ENCODE results near the gene DHRS7B. TPM values are rescaled to one million over a fixed set of nuclear protein-coding genes. Genes with fewer than 3 reads are reported as not detected.

DHRS7B gene
- total and polyA plus RNA-seq, 9 of the 15 experiments (the other 6 are each of a cell fraction or from before 2014, with no cell fraction given) = 8.0 to 30.7 (median 14.8) TPM

DNA sequence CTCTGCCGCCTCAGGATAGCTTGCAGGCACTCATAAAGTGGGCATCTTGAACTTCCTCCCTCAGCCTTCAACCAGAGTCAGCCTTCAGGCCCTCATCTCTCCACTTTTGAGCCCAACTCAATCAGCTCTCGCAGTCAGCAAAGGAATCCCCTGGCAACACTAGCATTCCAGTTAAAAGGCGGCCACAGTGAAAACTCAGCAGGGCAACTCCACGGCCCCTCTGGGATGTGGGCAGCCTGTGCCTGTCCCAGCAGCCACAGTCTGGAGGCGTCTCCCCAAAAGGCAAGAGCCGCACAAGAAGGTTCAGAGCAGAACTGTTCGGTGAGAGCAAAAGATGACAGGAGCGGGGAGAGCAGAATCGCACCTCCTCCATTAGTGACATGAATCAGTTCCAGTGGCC, 78.2 kb downstream of the DHRS7B start:
- H3K27ac ChIP-seq (ENCODE audit: extremely low read depth, low read depth, low read length) = no peak overlapping the region
- ChIA-PET POLR2A (no interaction called here), CTCF (ENCODE audit: low intra/inter-chr PET ratio) (no interaction called here)
- no peak for DNase-seq (ENCODE audit: extremely low read depth in 1 of 4, low spot score in 3 of 4)
- H3K4me3 ChIP-seq = no peak overlapping the region
- WGBS (ENCODE audit: insufficient coverage, low coverage, missing lambda C conversion rate) = 91% methylated on average over 9 of the region's 9 CpGs
- peaks cover 85% of the 10 kb centered on the region for H3K79me2 ChIP-seq (ENCODE audit: control insufficient read depth, insufficient read depth, low read length)
- H3K9me3 ChIP-seq (replicated peaks; ENCODE audit: control insufficient read depth, insufficient read depth, low read depth, low read length) = no peaks in the 10 kb centered on the region
- H3K27me3 ChIP-seq (ENCODE audit: control insufficient read depth in 2 of 2, insufficient read depth in 2 of 2, low read length in 2 of 2) = no peaks in the 10 kb centered on the region
- no TSS peak for BruUV-seq (replicated peaks)
- FAIRE-seq = no peak
- peaks cover 39% of the 10 kb centered on the region for H4K20me1 ChIP-seq (replicated peaks; ENCODE audit: control insufficient read depth, insufficient read depth, low read length)
- peaks cover 0 to 17% of the 10 kb centered on the region in 2 experiments; a peak in 4 of 5 replicates for H3K4me1 ChIP-seq (replicated peaks in 1 of 2; ENCODE audit: control insufficient read depth in 2 of 2, insufficient read depth in 2 of 2, low read length in 2 of 2)
- no peak for ATAC-seq
- no peaks in the 10 kb centered on the region for H3K9me1 ChIP-seq (ENCODE audit: control insufficient read depth, insufficient read depth, low read length)
- intact Hi-C loops (cut with micrococcal nuclease) (no loop called here), in situ Hi-C loops (cut with MboI) (no loop called here)
- peaks cover 21% of the 10 kb centered on the region; the same call in 2 of the 3 replicates for H3K36me3 ChIP-seq (ENCODE audit: control insufficient read depth, insufficient read depth, low read length)
- peak overlapping the region in 1 of 2 experiments; percentile 76; a peak in 2 of 4 replicates for H3K9ac ChIP-seq (ENCODE audit: insufficient read depth in 1 of 2, low read depth in 2 of 2, low read length in 2 of 2)
- TF ChIP-seq, protein P1, sequence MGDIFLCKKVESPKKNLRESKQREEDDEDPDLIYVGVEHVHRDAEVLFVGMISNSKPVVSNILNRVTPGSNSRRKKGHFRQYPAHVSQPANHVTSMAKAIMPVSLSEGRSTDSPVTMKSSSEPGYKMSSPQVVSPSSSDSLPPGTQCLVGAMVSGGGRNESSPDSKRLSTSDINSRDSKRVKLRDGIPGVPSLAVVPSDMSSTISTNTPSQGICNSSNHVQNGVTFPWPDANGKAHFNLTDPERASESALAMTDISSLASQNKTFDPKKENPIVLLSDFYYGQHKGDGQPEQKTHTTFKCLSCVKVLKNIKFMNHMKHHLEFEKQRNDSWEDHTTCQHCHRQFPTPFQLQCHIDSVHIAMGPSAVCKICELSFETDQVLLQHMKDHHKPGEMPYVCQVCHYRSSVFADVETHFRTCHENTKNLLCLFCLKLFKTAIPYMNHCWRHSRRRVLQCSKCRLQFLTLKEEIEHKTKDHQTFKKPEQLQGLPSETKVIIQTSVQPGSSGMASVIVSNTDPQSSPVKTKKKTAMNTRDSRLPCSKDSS (IDR thresholded peaks at IDR 0.05; ENCODE audit: low read depth, partially characterized antibody) = no peak
- TF ChIP-seq XRCC3 (IDR thresholded peaks at IDR 0.05) (no peak), ZNF830 (CRISPR knock-in tag; IDR thresholded peaks at IDR 0.05) (no peak), OTX1 (CRISPR knock-in tag; IDR thresholded peaks at IDR 0.05) (no peak)
- no peak overlapping the region for H3K4me2 ChIP-seq (ENCODE audit: insufficient read depth, low read length)
- H2AFZ ChIP-seq (ENCODE audit: low read depth, low read length) = no peak overlapping the region

DNA sequence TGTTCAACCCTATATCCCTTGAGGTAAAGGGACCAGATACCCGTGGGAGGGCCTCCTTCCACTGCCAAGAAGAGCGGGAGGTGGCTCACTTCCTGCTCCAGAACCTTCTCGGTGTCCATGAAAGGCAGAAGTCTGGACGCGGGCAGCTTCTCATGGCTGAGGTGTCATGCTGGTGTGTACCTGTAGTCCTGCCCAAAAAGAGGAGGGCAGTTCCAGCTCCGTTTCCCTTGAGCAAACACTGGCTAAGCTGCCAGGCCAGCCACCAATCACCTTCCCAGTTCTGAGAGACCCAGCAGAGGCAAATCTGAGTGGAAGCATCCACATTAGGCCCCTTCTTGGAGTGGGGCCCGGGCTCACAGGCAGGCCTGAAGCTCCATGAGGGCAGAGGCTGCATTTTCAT, 81.6 kb downstream of the DHRS7B start:
- POLR2A ChIA-PET = no interaction called here
- Histone ChIP-seq H3K9me1 (ENCODE audit: control insufficient read depth, insufficient read depth, low read length) (no peaks in the 10 kb centered on the region), H3K4me1 (replicated peaks in 1 of 2; ENCODE audit: control insufficient read depth in 2 of 2, insufficient read depth in 2 of 2, low read length in 2 of 2) (peaks cover 3 to 12% of the 10 kb centered on the region in 2 experiments; a peak in 4 of 5 replicates), H3K36me3 (ENCODE audit: control insufficient read depth, insufficient read depth, low read length) (peaks cover 50% of the 10 kb centered on the region; the same call in 2 of the 3 replicates), H3K4me3 (no peak overlapping the region), H3K9me3 (replicated peaks; ENCODE audit: control insufficient read depth, insufficient read depth, low read depth, low read length) (no peaks in the 10 kb centered on the region), H3K79me2 (ENCODE audit: control insufficient read depth, insufficient read depth, low read length) (peaks cover 88% of the 10 kb centered on the region), H2AFZ (ENCODE audit: low read depth, low read length) (no peak overlapping the region), H4K20me1 (replicated peaks; ENCODE audit: control insufficient read depth, insufficient read depth, low read length) (peaks cover 24% of the 10 kb centered on the region), H3K27me3 (ENCODE audit: control insufficient read depth in 2 of 2, insufficient read depth in 2 of 2, low read length in 2 of 2) (no peaks in the 10 kb centered on the region), H3K9ac (ENCODE audit: insufficient read depth in 1 of 2, low read depth in 2 of 2, low read length in 2 of 2) (no peak overlapping the region), H3K27ac (ENCODE audit: extremely low read depth, low read depth, low read length) (no peak overlapping the region), H3K4me2 (ENCODE audit: insufficient read depth, low read length) (no peak overlapping the region)
- intact Hi-C loops (cut with micrococcal nuclease) (no loop called here), in situ Hi-C loops (cut with MboI) (no loop called here)
- no peak for DNase-seq (ENCODE audit: extremely low read depth in 1 of 4, low spot score in 3 of 4)
- no peak for FAIRE-seq
- 98% methylated on average over 5 of the region's 7 CpGs for WGBS (ENCODE audit: insufficient coverage, low coverage, missing lambda C conversion rate)
- no peak for ATAC-seq
- BruUV-seq (replicated peaks) = no TSS peak
- CTCF ChIA-PET (ENCODE audit: low intra/inter-chr PET ratio) = no interaction called here
- TF ChIP-seq, protein P2, sequence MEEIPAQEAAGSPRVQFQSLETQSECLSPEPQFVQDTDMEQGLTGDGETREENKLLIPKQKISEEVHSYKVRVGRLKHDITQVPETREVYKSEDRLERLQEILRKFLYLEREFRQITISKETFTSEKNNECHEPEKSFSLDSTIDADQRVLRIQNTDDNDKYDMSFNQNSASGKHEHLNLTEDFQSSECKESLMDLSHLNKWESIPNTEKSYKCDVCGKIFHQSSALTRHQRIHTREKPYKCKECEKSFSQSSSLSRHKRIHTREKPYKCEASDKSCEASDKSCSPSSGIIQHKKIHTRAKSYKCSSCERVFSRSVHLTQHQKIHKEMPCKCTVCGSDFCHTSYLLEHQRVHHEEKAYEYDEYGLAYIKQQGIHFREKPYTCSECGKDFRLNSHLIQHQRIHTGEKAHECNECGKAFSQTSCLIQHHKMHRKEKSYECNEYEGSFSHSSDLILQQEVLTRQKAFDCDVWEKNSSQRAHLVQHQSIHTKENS (CRISPR knock-in tag; IDR thresholded peaks at IDR 0.05) = no peak
- TF ChIP-seq, protein P3, sequence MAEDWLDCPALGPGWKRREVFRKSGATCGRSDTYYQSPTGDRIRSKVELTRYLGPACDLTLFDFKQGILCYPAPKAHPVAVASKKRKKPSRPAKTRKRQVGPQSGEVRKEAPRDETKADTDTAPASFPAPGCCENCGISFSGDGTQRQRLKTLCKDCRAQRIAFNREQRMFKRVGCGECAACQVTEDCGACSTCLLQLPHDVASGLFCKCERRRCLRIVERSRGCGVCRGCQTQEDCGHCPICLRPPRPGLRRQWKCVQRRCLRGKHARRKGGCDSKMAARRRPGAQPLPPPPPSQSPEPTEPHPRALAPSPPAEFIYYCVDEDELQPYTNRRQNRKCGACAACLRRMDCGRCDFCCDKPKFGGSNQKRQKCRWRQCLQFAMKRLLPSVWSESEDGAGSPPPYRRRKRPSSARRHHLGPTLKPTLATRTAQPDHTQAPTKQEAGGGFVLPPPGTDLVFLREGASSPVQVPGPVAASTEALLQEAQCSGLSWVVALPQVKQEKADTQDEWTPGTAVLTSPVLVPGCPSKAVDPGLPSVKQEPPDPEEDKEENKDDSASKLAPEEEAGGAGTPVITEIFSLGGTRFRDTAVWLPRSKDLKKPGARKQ (CRISPR knock-in tag; IDR thresholded peaks at IDR 0.05) = no peak
- TF ChIP-seq HDAC1 (IDR thresholded peaks at IDR 0.05) (no peak), PHTF2 (CRISPR knock-in tag; IDR thresholded peaks at IDR 0.05) (no peak), ZNF175 (CRISPR knock-in tag; IDR thresholded peaks at IDR 0.05; ENCODE audit: low read depth) (no peak), TCF3 (CRISPR knock-in tag; IDR thresholded peaks at IDR 0.05) (no peak), CREBBP (IDR thresholded peaks at IDR 0.05; ENCODE audit: low read depth, low read length) (no peak)
